ENCODE data around the gene LRRC8A. TPM values are rescaled to one million over a fixed set of nuclear protein-coding genes. Genes with fewer than 3 reads are reported as not detected.

LRRC8A gene
- total and polyA plus RNA-seq, 2 of the 4 experiments (the other 2 are of a cell fraction): 42.8 to 60.9 TPM

DNA sequence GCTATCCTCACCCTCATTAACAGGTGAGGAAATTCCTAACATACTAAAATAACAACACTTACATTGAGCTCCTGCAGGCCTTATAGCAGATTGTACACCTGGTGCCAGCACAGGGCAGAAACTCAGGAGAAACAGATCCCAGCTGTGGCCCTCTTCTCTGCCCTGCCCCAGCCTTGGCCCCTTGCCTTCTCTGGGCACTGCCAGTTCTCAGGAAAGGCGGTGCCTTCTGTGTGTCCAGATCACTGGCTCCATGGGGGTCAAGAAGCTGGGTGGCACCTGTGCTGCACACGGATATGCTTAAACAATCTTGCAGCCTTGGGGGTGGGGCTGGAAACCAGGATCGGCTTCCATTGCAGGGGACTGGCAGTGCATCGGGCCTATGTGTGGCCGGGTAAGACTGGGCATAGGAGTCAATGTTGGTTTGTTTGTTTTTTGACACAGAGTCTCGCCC is 19.5 kb upstream of the LRRC8A start:
- POLR2A ChIA-PET (ENCODE audit: unreplicated experiment): no interaction called here
- dilution Hi-C loops (cut with HindIII; ENCODE audit: low sequenced_read_pairs, unreplicated experiment): no loop called here
- no TSS peak for BruUV-seq (replicated peaks)

More for the DNA sequence above, 19.5 kb upstream of the LRRC8A start:
- no peak overlapping the region for H3K56ac ChIP-seq (ENCODE audit: extremely low read depth, insufficient read depth, low read length)
- no peak overlapping the region for H2BK15ac ChIP-seq (ENCODE audit: low read depth, low read length)
- no peak overlapping the region for H3K27ac ChIP-seq (ENCODE audit: insufficient read depth, low read length)
- H3K23ac ChIP-seq (ENCODE audit: low read depth, low read length): no peak overlapping the region
- 0 out of 2 replicates have a peak, but pooled peaks cover 3% of the 10 kb centered on the region for H3K9me1 ChIP-seq (ENCODE audit: insufficient read depth, low read length)
- DNase-seq: no peak
- H3K36me3 ChIP-seq (ENCODE audit: control insufficient read depth, insufficient read depth, low read length): no peaks in the 10 kb centered on the region; the same call in 1 of the 2 replicates
- no peaks in the 10 kb centered on the region for H4K20me1 ChIP-seq (ENCODE audit: insufficient read depth, low read length)
- no peaks in the 10 kb centered on the region for H3K9me3 ChIP-seq (ENCODE audit: control insufficient read depth, insufficient read depth, low read length)
- H2AK5ac ChIP-seq (ENCODE audit: low read depth, low read length): no peak overlapping the region
- no peak overlapping the region for H3K9ac ChIP-seq (ENCODE audit: low read depth, low read length)
- no peak overlapping the region for H2BK120ac ChIP-seq (ENCODE audit: low read depth, low read length)
- H3K4me1 ChIP-seq (ENCODE audit: control insufficient read depth, insufficient read depth, low read length): no peaks in the 10 kb centered on the region
- no peak overlapping the region for H3K4me2 ChIP-seq (ENCODE audit: low read depth, low read length)
- H2AK9ac ChIP-seq (replicated peaks; ENCODE audit: low read depth, low read length, poor library complexity): no peak overlapping the region
- in situ Hi-C loops (cut with MboI; ENCODE audit: low sequenced_read_pairs) (no loop called here), intact Hi-C loops (cut with micrococcal nuclease) (loop anchor here (5.0 kb wide), 1 partner anchor 85 kb away; the partner anchor contains the start of genes DOLK and NUP188)
- no peak overlapping the region for H4K8ac ChIP-seq (ENCODE audit: low read depth in 2 of 2, low read length in 2 of 2)
- 65% methylated on average over 2 of the region's 6 CpGs; no CpG with 5 or more reads in 1 of the 2 experiments for WGBS, 2 experiments (ENCODE audit: extremely low coverage in 2 of 2, insufficient read length in 1 of 2)
- no peak overlapping the region for H3K18ac ChIP-seq (ENCODE audit: low read depth, low read length)
- no peak overlapping the region for H3K4ac ChIP-seq (ENCODE audit: low read depth, low read length)
- H3K27me3 ChIP-seq (ENCODE audit: control insufficient read depth, insufficient read depth, low read length): no peaks in the 10 kb centered on the region
- no peak overlapping the region for H2BK20ac ChIP-seq (ENCODE audit: low read depth, low read length)
- H3K4me3 ChIP-seq (ENCODE audit: insufficient read depth, low read depth, low read length): no peak overlapping the region
- CTCF ChIA-PET: interaction anchor here (1.3 kb wide), 1 partner anchor 66 kb away, joined by 3 read pairs; no protein-coding TSS in a partner anchor
- TF ChIP-seq MAZ (IDR thresholded peaks at IDR 0.05; ENCODE audit: borderline replicate concordance, low read depth, low read length) (no peak), RFX5 (IDR thresholded peaks at IDR 0.05; ENCODE audit: low read depth, low read length) (no peak), FOS (IDR thresholded peaks at IDR 0.05; ENCODE audit: low read depth, low read length) (no peak), POLR2A (IDR thresholded peaks at IDR 0.05; ENCODE audit: low read depth, low read length) (no peak), RCOR1 (IDR thresholded peaks at IDR 0.05; ENCODE audit: insufficient replicate concordance, low read length) (no peak), MAFK (IDR thresholded peaks at IDR 0.05; ENCODE audit: low read depth, low read length) (no peak), CEBPB (IDR thresholded peaks at IDR 0.05; ENCODE audit: low read depth, low read length) (no peak)
- no peak overlapping the region for H2BK5ac ChIP-seq (ENCODE audit: low read depth, low read length, poor library complexity, severe bottlenecking)
- peaks cover 11 to 35% of the 10 kb centered on the region in 2 experiments; a peak in 3 of 4 replicates for H3K79me1 ChIP-seq (ENCODE audit: low read depth in 1 of 2, low read length in 2 of 2)
- no peak overlapping the region for H3K14ac ChIP-seq (replicated peaks; ENCODE audit: low read depth, low read length)
- no peak for ATAC-seq (ENCODE audit: low read depth)
- no peak overlapping the region for H4K91ac ChIP-seq (ENCODE audit: insufficient read depth, low read depth, low read length)
- H2AFZ ChIP-seq (replicated peaks; ENCODE audit: low read length, poor library complexity): no peak overlapping the region
- H4K5ac ChIP-seq (ENCODE audit: low read depth, low read length): no peak overlapping the region
